A549 (cell line): ENCODE measurements around the gene AFF1. TPM values are rescaled to one million over a fixed set of nuclear protein-coding genes. Genes with fewer than 3 reads are reported as not detected.

ENCODE experiments used
- ATAC-seq, 2 experiments: fragments of 200-7000 bp in 1 of 2; fragments of >200 bp in 1 of 2; cut with Nextera tagmentation in 1 of 2; cut with Tn5 transposase in 1 of 2; 3 replicates each; pipeline versions ENCODE4 v1.8.0 to v1.9.1; 2018 to 2020; ENCODE audit warnings: mild to moderate bottlenecking in 1 of 2, moderate library complexity in 1 of 2
- CTCF ChIA-PET: fragments of 300-600 bp; sonication (Branson Sonifier 250); formaldehyde crosslinking; extraction: SDS; loops from one replicate; lab custom pipeline; 2021; ENCODE audit warnings: antibody characterized with exemption, inconsistent platforms; lab: Yijun Ruan, JAX
- POLR2A ChIA-PET: fragments of 350-600 bp; formaldehyde crosslinking; extraction: SDS; loops from one replicate; lab custom pipeline; 2021; ENCODE audit warnings: antibody characterized with exemption, inconsistent platforms; lab: Yijun Ruan, JAX
- DNase-seq, 2 experiments: peaks; one replicate each; pipeline versions ENCODE4 v3.0.0 to v3.0.0-alpha.2; 2011 to 2016; ENCODE audit warnings: low read depth in 1 of 2, low spot score in 1 of 2
- FAIRE-seq: peaks from 2 replicates; lab custom pipeline; 2011; peaks lifted over from hg19 to GRCh38; lab: Jason Lieb, UNC
- H3K27ac ChIP-seq, 2 experiments: fragments of >200 bp; sonication (Bioruptor Twin); formaldehyde crosslinking; 3 replicates each; pipeline ENCODE4 v1.5.1; 2016 to 2017
- H3K4me1 ChIP-seq: fragments of >200 bp; sonication (Bioruptor Twin); formaldehyde crosslinking; 3 replicates; pipeline ENCODE4 v1.6.1; 2016
- H3K4me2 ChIP-seq: fragments of >200 bp; sonication (Bioruptor Twin); formaldehyde crosslinking; 3 replicates; pipeline ENCODE4 v1.6.1; 2016
- H3K4me3 ChIP-seq: fragments of >200 bp; sonication (Bioruptor Twin); formaldehyde crosslinking; 3 replicates; pipeline ENCODE4 v1.5.1; 2016
- H3K9me3 ChIP-seq: fragments of >200 bp; sonication (Bioruptor Twin); formaldehyde crosslinking; 3 replicates; pipeline ENCODE4 v1.6.1; 2016
- CBX8 ChIP-seq: fragments of 200-600 bp; sonication (generic); IDR thresholded peaks from 2 replicates; pipeline ENCODE4 v1.6.1; 2016
- CEBPB ChIP-seq, 2 experiments: fragments of >200 bp in 1 of 2; sonication (Bioruptor Twin) in 1 of 2; formaldehyde crosslinking in 1 of 2; IDR thresholded peaks; 2 replicates each; pipeline ENCODE4 v1.6.1; 2012 to 2016
- E2F6 ChIP-seq: IDR thresholded peaks from 2 replicates; pipeline ENCODE4 v1.6.1; 2012; ENCODE audit warnings: low read depth, borderline replicate concordance
- EHMT2 ChIP-seq: fragments of 200-600 bp; sonication (generic); IDR thresholded peaks from 2 replicates; pipeline ENCODE4 v1.6.1; 2016; ENCODE audit warnings: antibody characterized with exemption, low read depth, mild to moderate bottlenecking, moderate library complexity
- ELK1 ChIP-seq: fragments of 150-350 bp; IDR thresholded peaks from 2 replicates; pipeline ENCODE4 v1.6.1; 2014; ENCODE audit warnings: low read depth, mild to moderate bottlenecking, low read length
- ESRRA ChIP-seq: fragments of 150-350 bp; IDR thresholded peaks from 2 replicates; pipeline ENCODE4 v1.6.1; 2014; ENCODE audit warnings: mild to moderate bottlenecking, low read length, borderline replicate concordance
- FOXS1 ChIP-seq: fragments of 250-450 bp; sonication (Bioruptor Pico); IDR thresholded peaks from 2 replicates; pipeline ENCODE4 v1.5.0; 2020; ENCODE audit warnings: mild to moderate bottlenecking, moderate library complexity
- GATA3 ChIP-seq: IDR thresholded peaks from 2 replicates; pipeline ENCODE4 v1.6.1; 2012; ENCODE audit warnings: borderline replicate concordance
- HES2 ChIP-seq: fragments of >200 bp; sonication (Bioruptor Twin); formaldehyde crosslinking; IDR thresholded peaks from 2 replicates; pipeline ENCODE4 v1.6.1; 2016
- HEYL ChIP-seq: fragments of 250-450 bp; sonication (Bioruptor Pico); IDR thresholded peaks from 2 replicates; pipeline ENCODE4 v1.8.0; 2021; ENCODE audit warnings: mild to moderate bottlenecking, moderate library complexity
- HOXB13 ChIP-seq: fragments of 250-450 bp; sonication (Bioruptor Pico); IDR thresholded peaks from 2 replicates; pipeline ENCODE4 v1.5.0; 2020; ENCODE audit warnings: low read depth, mild to moderate bottlenecking, moderate library complexity
- HOXB5 ChIP-seq: fragments of 250-450 bp; sonication (Bioruptor Pico); IDR thresholded peaks from 2 replicates; pipeline ENCODE4 v1.5.0; 2020; ENCODE audit warnings: mild to moderate bottlenecking, moderate library complexity
- MAFK ChIP-seq: fragments of 450-650 bp; IDR thresholded peaks from 2 replicates; pipeline ENCODE4 v1.6.1; 2014; ENCODE audit not compliant: partially characterized antibody
- NFE2L2 ChIP-seq: fragments of 150-350 bp; conservative IDR thresholded peaks from 2 replicates; pipeline ENCODE4 v1.6.1; 2014; ENCODE audit warnings: low read length
- NR3C1 ChIP-seq: fragments of >200 bp; sonication (Bioruptor Twin); formaldehyde crosslinking; IDR thresholded peaks from 3 replicates; pipeline ENCODE4 v1.6.1; 2017
- PHF8 ChIP-seq: fragments of 200-600 bp; sonication (generic); IDR thresholded peaks from 2 replicates; pipeline ENCODE4 v1.6.1; 2016; ENCODE audit warnings: low read depth, mild to moderate bottlenecking, antibody characterized with exemption, moderate library complexity, borderline replicate concordance
- RAD21 ChIP-seq, 2 experiments: fragments of >200 bp in 1 of 2; sonication (Bioruptor Twin) in 1 of 2; formaldehyde crosslinking in 1 of 2; IDR thresholded peaks in 1 of 2; conservative IDR thresholded peaks in 1 of 2; 2 replicates in 1 of 2; 3 replicates in 1 of 2; pipeline ENCODE4 v1.6.1; 2012 to 2018; ENCODE audit warnings: inconsistent platforms in 1 of 2
- RCOR1 ChIP-seq: fragments of 150-350 bp; IDR thresholded peaks from 2 replicates; pipeline ENCODE4 v1.6.1; 2014; ENCODE audit warnings: antibody characterized with exemption, low read length, low read depth
- REST ChIP-seq: fragments of 200-600 bp; sonication (generic); IDR thresholded peaks from 2 replicates; pipeline ENCODE4 v1.6.1; 2016; ENCODE audit warnings: antibody characterized with exemption, mild to moderate bottlenecking, moderate library complexity
- SMC3 ChIP-seq: fragments of >200 bp; sonication (Bioruptor Twin); formaldehyde crosslinking; IDR thresholded peaks from 3 replicates; pipeline ENCODE4 v1.6.1; 2018; ENCODE audit warnings: inconsistent platforms
- SREBF2 ChIP-seq: fragments of 450-650 bp; IDR thresholded peaks from 2 replicates; pipeline ENCODE4 v1.6.1; 2014; ENCODE audit warnings: mild to moderate bottlenecking, moderate library complexity
- TP53 ChIP-seq: fragments of 250-450 bp; sonication (Bioruptor Pico); IDR thresholded peaks from 2 replicates; pipeline ENCODE4 v1.5.0; 2021; ENCODE audit warnings: mild to moderate bottlenecking, moderate library complexity
- ZC3H11A ChIP-seq: fragments of 450-650 bp; IDR thresholded peaks from 2 replicates; pipeline ENCODE4 v1.6.1; 2014; ENCODE audit warnings: antibody characterized with exemption, mild to moderate bottlenecking
- ZNF302 ChIP-seq: fragments of 250-450 bp; sonication (Bioruptor Pico); IDR thresholded peaks from 2 replicates; pipeline ENCODE4 v1.9.0; 2021; ENCODE audit warnings: inconsistent platforms, mild to moderate bottlenecking, moderate library complexity
- WGBS: methylation state at CpG from one replicate; pipeline ENCODE4 v1.1.6; 2017; ENCODE audit errors: missing lambda C conversion rate; 5-methylcytosine and 5-hydroxymethylcytosine counted together
- polyA plus RNA-seq, 4 experiments: library from polyadenylated mRNA; depleted of rRNA in 3 of 4; stranded (reverse); fragments of >200 nt; fragmentation: RNase III in 1 of 4; extraction: RNeasy Plus Mini Kit Qiagen cat#74134 plus additional on column Dnase treatment in 1 of 4; gene quantifications; 2 replicates in 3 of 4; 3 replicates in 1 of 4; pipeline ENCODE4 v1.2.3, GENCODE V29; 2011 to 2017
- TF ChIP-seq, protein P1 (sequence below): fragments of 250-450 bp; sonication (Bioruptor Pico); IDR thresholded peaks from 2 replicates; pipeline ENCODE4 v1.5.0; 2021; ENCODE audit warnings: mild to moderate bottlenecking, moderate library complexity, borderline replicate concordance
- TF ChIP-seq, protein P2 (sequence below): fragments of >200 bp; sonication (Bioruptor Twin); formaldehyde crosslinking; IDR thresholded peaks from 3 replicates; pipeline ENCODE4 v1.5.1; 2016

AFF1 gene
- polyA plus RNA-seq, 2 of the 4 experiments (the other 2 are of a cell fraction): 13.7 to 15.4 TPM

DNA sequence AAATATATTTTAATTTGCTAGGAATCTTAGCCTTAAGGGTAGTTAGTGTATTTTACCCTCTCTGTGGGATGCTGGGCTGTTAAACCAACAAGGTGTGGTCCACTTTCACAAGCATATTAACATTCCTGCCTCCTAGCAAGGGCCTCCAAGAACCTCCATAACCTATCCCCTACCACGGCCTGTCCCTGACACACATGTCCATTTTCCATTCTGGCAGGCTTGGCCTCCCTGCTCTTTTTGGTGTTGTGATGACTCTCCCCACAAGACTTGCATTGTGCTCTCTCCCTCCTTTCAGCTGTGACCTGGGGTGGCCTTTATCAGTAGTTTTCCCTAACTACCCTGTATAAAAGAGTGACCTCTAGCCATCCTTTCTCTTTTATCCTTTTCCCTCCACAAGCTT lies 165.4 kb downstream of the AFF1 start (continued):
- TF ChIP-seq ZC3H11A (no peak), FOXS1 (CRISPR knock-in tag) (no peak), HES2 (no peak), MAFK (no peak), CBX8 (no peak), RCOR1 (no peak), GATA3 (no peak)
- TF ChIP-seq, all 56 proteins: peak for 0

DNA sequence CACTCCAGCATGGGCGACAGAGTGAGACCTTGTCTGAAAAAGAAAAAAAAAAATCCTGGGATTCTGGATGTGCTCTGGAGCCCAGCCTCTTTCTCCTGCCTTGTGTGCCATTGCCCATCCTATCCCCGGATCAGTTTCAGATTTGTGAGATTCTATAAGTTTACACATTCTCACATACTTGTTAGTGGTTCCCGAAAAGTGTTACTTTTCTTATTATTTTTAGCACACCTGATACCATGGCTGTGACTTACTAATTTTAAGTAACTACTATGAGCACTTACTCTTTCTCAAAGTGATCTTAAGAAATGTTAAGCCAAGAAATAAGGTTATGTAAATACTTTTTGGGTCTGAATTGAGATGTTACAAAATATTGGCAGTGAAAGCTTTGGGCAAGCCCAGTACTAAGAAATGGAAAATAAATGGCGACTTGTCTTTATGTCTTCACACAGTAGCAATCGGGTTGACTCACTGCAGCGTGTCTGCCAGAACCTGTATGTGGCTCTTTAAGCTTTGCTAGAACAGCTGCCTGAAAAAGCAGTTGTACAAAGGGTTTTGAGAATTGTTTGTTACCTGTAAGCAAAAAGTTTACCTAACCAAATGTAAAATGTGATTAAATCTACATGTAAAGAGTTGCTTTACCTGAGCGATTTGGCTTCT lies 166.9 kb downstream of the AFF1 start:
- H3K4me2 ChIP-seq: no peak overlapping the region
- H3K27ac ChIP-seq: no peak overlapping the region
- no peak for FAIRE-seq
- H3K4me1 ChIP-seq: peaks cover 29% of the 10 kb centered on the region
- ChIA-PET CTCF (interaction anchor here (2.4 kb wide), 1 partner anchor 8 kb away, joined by 9 read pairs; no protein-coding TSS in a partner anchor), POLR2A (no interaction called here)
- WGBS: 89% methylated on average over 7 of the region's 7 CpGs
- H3K4me3 ChIP-seq: no peak overlapping the region
- no peak for DNase-seq
- TF ChIP-seq ZNF302 (no peak), NR3C1 (no peak), CEBPB (IDR thresholded peaks at IDR 0.05) (no peak), ESRRA (no peak), ZC3H11A (no peak), TP53 (CRISPR knock-in tag) (no peak), EHMT2 (no peak), RAD21 (conservative IDR thresholded peaks at IDR 0.05 in 1 of 2, IDR thresholded peaks at IDR 0.05 in 1 of 2) (no peak)
- ATAC-seq: no peak
- H3K9me3 ChIP-seq: no peaks in the 10 kb centered on the region

DNA sequence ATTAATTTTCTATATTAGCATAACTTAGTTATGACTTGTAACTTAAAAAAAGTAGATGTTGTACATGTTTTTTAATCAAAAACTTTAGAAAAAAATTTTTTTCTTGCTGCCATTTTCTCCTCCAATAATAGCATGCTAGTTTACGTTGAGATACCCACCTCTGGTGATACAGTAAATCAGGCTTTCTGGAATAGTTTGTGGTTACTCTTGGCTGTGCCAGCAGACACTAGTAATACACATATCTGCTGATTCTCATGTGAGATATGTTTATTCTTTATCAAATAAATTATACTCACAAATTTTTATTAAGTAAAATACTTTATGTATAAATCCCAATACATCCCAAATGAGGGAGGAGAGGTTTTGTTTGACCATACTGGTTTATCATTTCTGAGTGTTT lies 168.3 kb downstream of the AFF1 start:
- FAIRE-seq: no peak
- 91% methylated on average over 1 of the region's 1 CpG for WGBS
- POLR2A ChIA-PET: no interaction called here
- H3K4me3 ChIP-seq: no peak overlapping the region
- CTCF ChIA-PET: interaction anchor here (2.4 kb wide), 1 partner anchor 9 kb away, joined by 9 read pairs; no protein-coding TSS in a partner anchor
- H3K4me2 ChIP-seq: peak overlapping the region; percentile 15; the same call in 2 of the 3 replicates
- no peak for DNase-seq
- no peak for ATAC-seq
- H3K9me3 ChIP-seq: no peaks in the 10 kb centered on the region
- H3K27ac ChIP-seq: no peak overlapping the region
- H3K4me1 ChIP-seq: peaks cover 38% of the 10 kb centered on the region
- TF ChIP-seq HEYL (CRISPR knock-in tag) (no peak), NFE2L2 (no peak), REST (no peak), PHF8 (no peak), ZNF302 (no peak), MAFK (no peak), HOXB5 (no peak), TP53 (CRISPR knock-in tag) (no peak), HOXB13 (no peak), E2F6 (no peak), SREBF2 (no peak), SMC3 (no peak), ELK1 (no peak), EHMT2 (no peak)
- TF ChIP-seq, protein P1, sequence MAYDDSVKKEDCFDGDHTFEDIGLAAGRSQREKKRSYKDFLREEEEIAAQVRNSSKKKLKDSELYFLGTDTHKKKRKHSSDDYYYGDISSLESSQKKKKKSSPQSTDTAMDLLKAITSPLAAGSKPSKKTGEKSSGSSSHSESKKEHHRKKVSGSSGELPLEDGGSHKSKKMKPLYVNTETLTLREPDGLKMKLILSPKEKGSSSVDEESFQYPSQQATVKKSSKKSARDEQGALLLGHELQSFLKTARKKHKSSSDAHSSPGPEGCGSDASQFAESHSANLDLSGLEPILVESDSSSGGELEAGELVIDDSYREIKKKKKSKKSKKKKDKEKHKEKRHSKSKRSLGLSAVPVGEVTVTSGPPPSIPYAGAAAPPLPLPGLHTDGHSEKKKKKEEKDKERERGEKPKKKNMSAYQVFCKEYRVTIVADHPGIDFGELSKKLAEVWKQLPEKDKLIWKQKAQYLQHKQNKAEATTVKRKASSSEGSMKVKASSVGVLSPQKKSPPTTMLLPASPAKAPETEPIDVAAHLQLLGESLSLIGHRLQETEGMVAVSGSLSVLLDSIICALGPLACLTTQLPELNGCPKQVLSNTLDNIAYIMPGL (CRISPR knock-in tag): no peak
- TF ChIP-seq, protein P2, sequence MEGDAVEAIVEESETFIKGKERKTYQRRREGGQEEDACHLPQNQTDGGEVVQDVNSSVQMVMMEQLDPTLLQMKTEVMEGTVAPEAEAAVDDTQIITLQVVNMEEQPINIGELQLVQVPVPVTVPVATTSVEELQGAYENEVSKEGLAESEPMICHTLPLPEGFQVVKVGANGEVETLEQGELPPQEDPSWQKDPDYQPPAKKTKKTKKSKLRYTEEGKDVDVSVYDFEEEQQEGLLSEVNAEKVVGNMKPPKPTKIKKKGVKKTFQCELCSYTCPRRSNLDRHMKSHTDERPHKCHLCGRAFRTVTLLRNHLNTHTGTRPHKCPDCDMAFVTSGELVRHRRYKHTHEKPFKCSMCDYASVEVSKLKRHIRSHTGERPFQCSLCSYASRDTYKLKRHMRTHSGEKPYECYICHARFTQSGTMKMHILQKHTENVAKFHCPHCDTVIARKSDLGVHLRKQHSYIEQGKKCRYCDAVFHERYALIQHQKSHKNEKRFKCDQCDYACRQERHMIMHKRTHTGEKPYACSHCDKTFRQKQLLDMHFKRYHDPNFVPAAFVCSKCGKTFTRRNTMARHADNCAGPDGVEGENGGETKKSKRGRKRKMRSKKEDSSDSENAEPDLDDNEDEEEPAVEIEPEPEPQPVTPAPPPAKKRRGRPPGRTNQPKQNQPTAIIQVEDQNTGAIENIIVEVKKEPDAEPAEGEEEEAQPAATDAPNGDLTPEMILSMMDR: no peak
